ENCODE data around the gene HIVEP1.

Gene HIVEP1

DNA sequence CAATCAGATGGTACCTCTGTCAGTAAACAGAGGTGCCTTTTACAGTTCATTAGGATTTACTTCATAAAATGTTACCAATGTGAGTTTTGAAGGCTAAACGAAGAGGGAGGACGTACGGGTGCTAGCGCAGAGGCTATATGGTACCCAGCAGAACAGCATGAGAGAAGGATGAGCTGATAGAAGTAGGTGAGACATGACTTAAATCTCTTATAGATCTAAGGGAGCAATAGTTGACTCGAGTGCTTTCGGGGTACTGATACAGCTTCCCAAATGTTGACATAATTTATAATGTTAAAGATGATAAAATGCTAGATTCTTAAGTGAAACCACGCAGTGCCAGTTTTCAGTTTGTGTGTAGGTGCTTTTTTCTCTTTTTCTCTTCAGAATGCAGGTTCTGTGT is 72.6 kb downstream of the HIVEP1 start:
- no peak overlapping the region for H3K4me3 ChIP-seq (ENCODE audit: low read depth, low read length)
- no peak for TF ChIP-seq CTCF (IDR thresholded peaks at IDR 0.05; ENCODE audit: insufficient read depth, low read length, missing control alignments)
- POLR2A ChIA-PET = no interaction called here
- CTCF ChIA-PET = interaction anchor here (0.7 kb wide), 1 partner anchor 148 kb away, joined by 3 read pairs; no protein-coding TSS in a partner anchor
- DNase-seq (ENCODE audit: low read depth, low spot score) = no peak

DNA sequence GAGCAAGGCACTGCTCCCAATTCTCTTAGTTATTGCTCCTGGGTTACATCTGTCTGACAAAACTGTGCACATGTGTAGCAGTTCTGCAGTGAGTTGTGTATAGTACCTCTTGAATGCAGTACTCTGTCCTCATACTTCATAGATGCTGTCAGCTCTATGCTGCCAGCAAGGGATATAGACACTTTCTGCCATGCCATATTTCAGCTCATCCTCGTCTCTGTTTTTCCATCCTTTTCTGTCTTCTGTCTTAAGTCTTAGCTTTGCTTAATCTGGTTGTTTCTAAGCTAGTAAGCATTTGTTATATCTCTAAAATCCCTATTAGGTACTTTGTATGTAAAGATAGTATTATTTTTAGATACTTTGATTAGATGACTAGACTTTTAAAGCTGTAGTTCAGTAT is 76.4 kb downstream of the HIVEP1 start:
- DNase-seq (ENCODE audit: low read depth, low spot score) = no peak
- H3K4me3 ChIP-seq (ENCODE audit: low read depth, low read length) = no peak overlapping the region
- ChIA-PET CTCF (interaction anchor here (1.1 to 1.2 kb wide), 4 partner anchors 11 to 433 kb away, joined by 3 to 4 read pairs (median 4); no protein-coding TSS in a partner anchor), POLR2A (no interaction called here)
- no peak for TF ChIP-seq CTCF (IDR thresholded peaks at IDR 0.05; ENCODE audit: insufficient read depth, low read length, missing control alignments)

DNA sequence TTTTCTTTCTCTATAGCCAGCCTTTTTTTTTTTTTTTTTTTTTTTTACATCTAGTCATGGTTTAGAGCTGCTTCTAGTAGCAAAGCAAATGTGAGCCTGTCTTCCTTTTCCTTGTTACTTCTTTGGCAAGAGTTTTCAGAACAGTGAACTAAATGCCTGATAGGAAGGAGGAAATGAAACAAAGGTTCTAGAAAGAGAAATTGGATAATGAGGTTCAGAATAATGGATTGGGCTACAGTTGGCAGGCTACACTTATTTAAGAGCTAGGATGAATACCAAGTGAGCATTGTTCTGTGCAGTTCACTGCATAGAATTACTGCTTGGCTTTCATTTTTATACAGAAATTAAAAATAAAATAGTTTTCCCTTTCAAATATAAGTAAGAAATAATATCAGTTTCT is 78.6 kb downstream of the HIVEP1 start:
- no peak for TF ChIP-seq CTCF (IDR thresholded peaks at IDR 0.05; ENCODE audit: insufficient read depth, low read length, missing control alignments)
- DNase-seq (ENCODE audit: low read depth, low spot score) = no peak
- no peak overlapping the region for H3K4me3 ChIP-seq (ENCODE audit: low read depth, low read length)
- POLR2A ChIA-PET = no interaction called here
- CTCF ChIA-PET = interaction anchor here (1.5 to 1.7 kb wide), 2 partner anchors 11 to 199 kb away, joined by 3 to 4 read pairs; no protein-coding TSS in a partner anchor

GRCh38 chr6:12092762-12093161 is 80.7 kb downstream of the HIVEP1 start:
- TF ChIP-seq CTCF (IDR thresholded peaks at IDR 0.05; ENCODE audit: insufficient read depth, low read length, missing control alignments) = no peak
- no peak for DNase-seq (ENCODE audit: low read depth, low spot score)
- ChIA-PET CTCF (interaction anchor here (0.6 to 2.1 kb wide), 3 partner anchors 10 to 80 kb away, joined by 3 to 5 read pairs (median 3); no protein-coding TSS in a partner anchor), POLR2A (no interaction called here)
- H3K4me3 ChIP-seq (ENCODE audit: low read depth, low read length) = no peak overlapping the region

DNA sequence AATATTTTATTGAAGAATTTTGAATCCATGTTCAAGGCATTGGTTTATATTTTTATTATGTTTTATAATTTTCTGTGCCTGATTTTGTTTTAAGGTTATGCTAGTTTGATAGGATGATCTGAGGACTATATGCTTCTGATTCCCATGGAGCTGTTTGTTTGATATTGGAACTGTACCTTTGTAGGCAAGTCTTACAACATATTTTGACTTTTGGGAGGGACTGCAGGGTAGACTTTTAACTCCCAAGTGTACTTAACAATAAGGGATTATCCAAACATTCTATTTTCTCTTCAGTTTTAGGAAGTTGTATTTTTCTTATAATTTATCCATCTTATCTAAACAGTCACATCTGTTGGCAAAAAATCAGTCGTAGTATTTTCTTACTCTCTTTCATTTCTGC is 82.6 kb downstream of the HIVEP1 start:
- TF ChIP-seq CTCF (IDR thresholded peaks at IDR 0.05; ENCODE audit: insufficient read depth, low read length, missing control alignments) = no peak
- ChIA-PET CTCF (no interaction called here), POLR2A (no interaction called here)
- no peak for DNase-seq (ENCODE audit: low read depth, low spot score)
- H3K4me3 ChIP-seq (ENCODE audit: low read depth, low read length) = no peak overlapping the region

- DNase-seq (ENCODE audit: low read depth, low spot score) = no peak
- H3K4me3 ChIP-seq (ENCODE audit: low read depth, low read length) = no peak overlapping the region
- no peak for TF ChIP-seq CTCF (IDR thresholded peaks at IDR 0.05; ENCODE audit: insufficient read depth, low read length, missing control alignments)
- CTCF ChIA-PET = no interaction called here
- POLR2A ChIA-PET = no interaction called here
Measured at GRCh38 chr6:12096342-12096741, 84.2 kb downstream of the HIVEP1 start.
